GM12891 (cell line): Measurements from ENCODE around the gene NPBWR2.

ENCODE experiments used
- DNase-seq: peaks from one replicate; pipeline ENCODE4 v3.0.0; 2011; ENCODE audit warnings: low spot score; ENCODE audit not compliant: insufficient read length
- FAIRE-seq: peaks from 2 replicates; lab custom pipeline; 2011; peaks lifted over from hg19 to GRCh38; lab: Jason Lieb, UNC
- PAX5 ChIP-seq: IDR thresholded peaks from 2 replicates; pipeline ENCODE4 v1.6.1; 2011; ENCODE audit warnings: low read length, moderate library complexity, mild to moderate bottlenecking; ENCODE audit not compliant: insufficient read depth, severe bottlenecking
- POLR2A ChIP-seq: IDR thresholded peaks from 2 replicates; pipeline ENCODE4 v1.6.1; 2011; ENCODE audit warnings: low read depth, low read length, control low read depth
- POLR2AphosphoS5 ChIP-seq: IDR thresholded peaks from 2 replicates; pipeline ENCODE4 v1.6.1; 2011; ENCODE audit warnings: low read depth, low read length, control low read depth
- POU2F2 ChIP-seq: IDR thresholded peaks from 2 replicates; pipeline ENCODE4 v1.6.1; 2011; ENCODE audit warnings: low read depth, mild to moderate bottlenecking, control low read depth, low read length, moderate library complexity
- SPI1 ChIP-seq: IDR thresholded peaks from 2 replicates; pipeline ENCODE4 v1.6.1; 2011; ENCODE audit warnings: low read depth, low read length, control low read depth
- TAF1 ChIP-seq: IDR thresholded peaks from 2 replicates; pipeline ENCODE4 v1.6.1; 2011; ENCODE audit warnings: low read depth, low read length, control low read depth

The NPBWR2 gene

DNA sequence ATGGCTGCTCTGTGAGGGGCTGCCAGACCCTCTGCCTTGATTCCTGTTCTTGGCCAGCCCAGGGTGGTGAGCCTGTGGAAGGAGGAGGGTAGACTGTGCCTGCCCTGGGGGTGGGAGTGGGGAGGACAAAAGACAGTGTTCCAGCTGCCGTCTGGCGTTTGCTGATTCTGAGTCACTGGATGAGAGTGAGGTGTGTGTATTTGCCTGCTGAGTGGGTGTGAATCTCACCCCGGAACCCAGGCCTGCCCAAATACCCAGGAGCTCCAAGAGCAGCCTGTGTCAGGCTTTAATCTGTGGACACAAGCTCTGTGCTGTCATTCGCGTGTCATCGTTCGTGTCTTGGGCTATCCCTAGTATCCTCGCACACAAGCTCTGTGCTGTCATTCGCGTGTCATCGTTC lies 20.6 kb downstream of the NPBWR2 start:
- FAIRE-seq (no peak), DNase-seq (no peak)
- TF ChIP-seq POLR2AphosphoS5 (no peak), POU2F2 (no peak), POLR2A (no peak), TAF1 (no peak), SPI1 (no peak), PAX5 (no peak)

DNA sequence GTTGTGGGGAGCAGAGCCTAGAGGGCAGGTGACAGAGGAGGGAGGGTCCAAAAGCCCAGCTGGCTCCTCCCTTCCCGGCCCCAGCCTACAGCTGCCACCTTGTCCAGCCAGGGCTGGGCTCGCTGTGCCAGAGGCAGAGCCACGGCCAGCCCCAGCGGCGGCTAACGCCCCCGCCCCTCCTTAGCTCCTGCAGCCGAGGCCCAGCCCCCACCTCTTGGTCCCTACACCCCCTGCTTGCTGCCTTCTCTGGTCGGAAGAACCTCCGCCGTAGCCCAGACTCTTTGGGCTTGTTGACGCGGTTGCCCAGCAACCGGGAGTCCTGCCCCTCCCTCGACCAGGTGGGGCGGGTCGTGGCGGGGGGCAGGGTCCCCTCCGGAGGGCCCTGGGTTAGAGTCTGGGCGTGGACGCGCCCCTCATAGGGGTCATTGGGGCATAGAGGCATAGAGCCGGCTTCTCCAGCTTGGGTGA lies 22.6 kb downstream of the NPBWR2 start:
- no peak for DNase-seq
- no peak for TF ChIP-seq TAF1
- TF ChIP-seq SPI1: no peak
- FAIRE-seq: no peak

DNA sequence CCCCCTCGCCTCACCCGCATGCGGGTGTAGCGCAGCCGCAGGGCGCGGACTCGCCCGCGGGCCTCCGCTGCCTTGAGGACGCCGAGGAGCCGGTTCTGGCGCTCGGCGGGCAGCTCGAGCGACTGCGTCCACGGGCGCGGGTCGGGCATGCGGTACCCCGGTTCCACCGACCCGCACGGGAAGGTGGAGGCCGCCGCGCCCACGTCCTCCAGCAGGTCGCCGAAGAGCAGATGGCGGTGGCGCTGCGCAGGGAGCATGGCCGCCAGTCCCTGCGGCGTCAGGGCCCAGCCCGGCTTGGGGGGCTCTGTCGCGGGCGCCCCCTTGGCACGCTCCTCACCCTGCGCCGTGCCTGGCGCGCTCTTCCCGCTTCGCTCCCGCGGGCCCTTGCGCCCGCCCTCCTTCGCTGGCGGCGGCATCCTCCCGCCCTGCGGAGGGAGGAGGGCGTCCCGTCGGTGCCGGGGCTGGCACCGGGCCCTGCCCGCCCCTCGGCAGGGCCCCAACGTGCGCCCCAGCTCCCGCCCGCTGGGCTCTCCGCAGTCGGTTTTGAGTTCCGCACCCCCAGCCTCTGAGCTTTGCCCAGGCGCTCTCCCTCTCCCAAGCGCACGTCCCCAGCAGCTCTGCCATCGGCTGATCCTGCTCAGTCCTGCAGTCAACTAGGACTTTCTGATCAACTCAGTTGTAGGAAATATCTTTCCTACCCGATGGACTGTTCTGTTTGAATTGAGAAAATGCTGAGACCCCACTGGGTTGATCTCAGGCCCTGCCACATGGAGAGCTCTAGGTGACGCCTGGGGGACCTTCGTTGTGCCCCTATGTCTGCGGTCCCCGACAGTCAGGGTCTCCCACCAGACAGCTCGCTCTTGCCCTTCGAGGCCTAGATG lies 23.3 kb downstream of the NPBWR2 start, which contains the start of gene LKAAEAR1:
TSS of gene LKAAEAR1 (minus strand) at position 595 of the 881 bp plus-strand sequence. CDS start at position 416, 179 bp downstream.
- TF ChIP-seq SPI1 (no peak), POU2F2 (no peak), TAF1 (no peak), POLR2AphosphoS5 (no peak), PAX5 (no peak), POLR2A (no peak)
- peak; percentile 13 for FAIRE-seq
- no peak for DNase-seq

DNA sequence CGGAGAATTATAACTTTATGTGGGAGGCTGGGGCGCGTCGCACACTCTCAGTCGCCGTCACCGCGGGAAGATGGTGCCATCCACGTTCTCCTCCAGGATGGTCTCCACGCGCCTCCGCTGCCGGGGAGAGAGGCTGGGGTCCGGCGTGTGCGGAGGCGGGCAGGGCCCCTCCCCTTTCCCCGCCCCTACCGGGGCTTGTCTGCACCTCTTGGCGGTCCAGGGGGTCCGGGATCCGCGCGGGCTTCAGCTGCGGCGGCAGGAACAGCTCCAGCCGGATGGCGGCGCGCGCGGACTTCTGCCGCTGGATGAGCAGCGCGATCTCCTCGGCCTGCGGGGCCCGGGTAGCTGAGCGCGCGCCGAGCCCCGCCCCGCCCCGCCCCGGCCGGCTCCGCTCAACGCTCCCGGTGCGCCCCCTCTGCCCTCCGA lies 24.0 kb downstream of the NPBWR2 start:
- DNase-seq: no peak
- peak; percentile 54 for FAIRE-seq
- no peak for TF ChIP-seq SPI1
- TF ChIP-seq PAX5: no peak
- TF ChIP-seq POLR2AphosphoS5: no peak
- no peak for TF ChIP-seq TAF1
- TF ChIP-seq POU2F2: no peak
- no peak for TF ChIP-seq POLR2A

DNA sequence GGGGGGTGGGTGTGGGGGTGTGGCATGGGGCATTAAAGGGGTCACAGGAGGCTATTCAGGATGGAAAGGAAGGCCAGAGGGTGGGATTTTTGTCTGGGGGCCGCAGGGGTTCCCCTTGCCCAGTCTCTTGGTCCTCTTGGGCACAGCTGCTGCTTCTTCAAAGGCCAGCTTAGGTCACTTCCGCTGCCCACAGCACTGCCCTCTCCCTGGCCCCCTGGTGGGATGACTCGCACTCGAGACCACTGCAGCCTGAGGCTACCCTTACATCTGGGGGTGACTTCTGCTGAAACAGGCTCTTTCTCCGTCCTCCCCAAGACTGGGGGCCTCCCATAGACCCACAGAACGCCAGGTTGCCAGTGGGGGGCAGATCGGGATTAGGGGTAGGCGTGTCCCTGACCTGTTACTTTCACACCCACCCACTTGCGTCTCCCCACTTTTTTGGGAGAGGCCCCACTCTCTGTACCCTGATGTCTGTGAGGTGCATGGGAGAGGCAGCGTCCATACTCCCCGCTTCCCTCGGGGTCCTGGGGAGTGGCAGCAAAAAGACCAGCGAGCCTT lies 24.5 kb downstream of the NPBWR2 start:
- no peak for TF ChIP-seq POU2F2
- no peak for TF ChIP-seq POLR2AphosphoS5
- no peak for TF ChIP-seq TAF1
- no peak for TF ChIP-seq SPI1
- TF ChIP-seq POLR2A: no peak
- TF ChIP-seq PAX5: no peak
- DNase-seq (no peak), FAIRE-seq (no peak)

DNA sequence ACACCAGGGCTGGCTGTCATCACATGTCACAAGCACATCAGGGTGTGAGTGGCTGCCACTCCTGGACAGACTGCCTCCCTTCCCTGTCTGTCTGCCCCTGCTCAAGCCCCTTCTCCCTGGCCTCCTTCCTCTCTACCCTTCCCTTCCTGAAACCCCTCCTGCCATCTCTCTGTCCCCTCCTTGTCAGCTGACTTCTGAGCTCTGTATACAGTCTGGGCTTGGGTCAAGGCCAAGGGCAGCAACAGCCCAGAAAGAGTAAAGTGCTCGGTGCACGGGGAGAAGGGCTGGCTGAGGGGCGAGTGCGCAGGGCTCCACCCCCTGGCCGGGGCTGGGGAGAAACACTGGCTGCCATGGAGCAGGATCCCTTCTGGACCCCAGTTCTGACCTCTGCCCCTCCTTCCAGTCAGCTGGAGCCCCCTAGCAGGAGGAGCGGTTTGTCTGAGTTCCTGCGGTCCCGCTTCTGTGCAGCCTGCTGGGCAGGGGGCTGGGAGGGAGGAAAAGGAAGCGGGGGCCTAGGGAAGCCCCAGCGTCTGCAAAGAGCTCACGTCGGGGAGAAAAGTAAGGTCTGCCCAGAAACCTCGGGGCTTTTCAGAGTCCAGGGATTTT lies 25.1 kb downstream of the NPBWR2 start:
- FAIRE-seq (peak; percentile 66), DNase-seq (no peak)
- TF ChIP-seq TAF1 (no peak), PAX5 (no peak), SPI1 (no peak), POU2F2 (no peak), POLR2A (no peak), POLR2AphosphoS5 (no peak)

DNA sequence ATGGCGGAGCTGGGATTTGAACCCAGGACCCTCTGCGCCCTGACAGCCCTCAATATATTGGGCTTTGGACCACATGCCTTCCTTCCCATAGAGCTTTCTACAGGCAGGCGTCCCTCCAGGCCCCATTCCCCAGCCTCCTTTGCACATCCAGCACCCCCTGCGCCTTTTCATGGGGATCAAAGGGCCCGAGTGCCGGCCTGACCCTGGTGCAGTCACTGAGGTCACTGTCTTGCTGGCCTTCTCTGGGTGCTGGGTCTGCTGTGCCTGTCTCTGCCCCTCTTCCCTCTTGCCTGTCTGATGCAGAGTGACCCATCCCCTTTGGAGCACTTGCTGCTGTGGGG lies 25.8 kb downstream of the NPBWR2 start:
- FAIRE-seq: no peak
- no peak for DNase-seq
- no peak for TF ChIP-seq PAX5
- no peak for TF ChIP-seq POLR2AphosphoS5
- no peak for TF ChIP-seq POLR2A
- no peak for TF ChIP-seq TAF1
- no peak for TF ChIP-seq SPI1
- no peak for TF ChIP-seq POU2F2

DNA sequence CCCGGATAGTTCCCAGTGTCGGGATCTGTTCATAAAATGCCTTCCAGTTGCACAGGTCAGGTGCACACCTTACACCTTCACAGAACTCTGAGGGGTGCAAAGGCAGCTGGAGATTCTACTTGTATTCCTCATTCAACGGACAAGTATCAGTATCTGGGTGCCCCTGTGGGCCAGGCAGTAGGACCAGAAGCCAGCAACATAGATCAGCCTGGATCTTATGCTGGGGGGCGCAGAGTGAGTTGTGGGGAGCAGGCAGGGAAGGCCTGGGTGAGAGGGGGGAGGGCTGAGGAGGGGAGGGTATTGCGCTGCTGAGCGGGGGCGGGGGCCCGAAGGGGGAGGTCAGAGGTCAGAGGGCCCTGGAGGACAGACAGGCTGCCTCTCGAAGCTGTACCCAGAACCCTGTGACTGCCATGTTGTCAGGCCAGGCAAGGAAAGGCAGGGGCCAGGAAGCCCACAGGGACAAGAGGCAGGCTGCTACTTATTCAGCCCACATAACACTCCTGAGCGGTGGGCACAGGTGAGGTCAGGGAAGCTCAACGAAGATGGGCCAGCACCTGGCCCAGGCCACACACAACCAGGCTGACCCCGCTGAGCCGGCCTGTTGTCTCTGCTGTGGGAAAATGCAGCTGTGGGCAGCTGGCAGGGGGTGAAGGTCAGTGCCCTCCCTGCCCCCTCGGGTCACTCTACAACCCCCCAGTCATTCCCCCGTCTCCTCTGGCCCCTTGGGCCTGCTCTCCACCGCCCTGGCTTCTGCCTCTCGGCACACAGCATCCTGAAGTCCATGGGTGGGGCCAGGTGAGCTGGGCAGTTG lies 26.3 kb downstream of the NPBWR2 start:
- FAIRE-seq: no peak
- no peak for TF ChIP-seq PAX5
- TF ChIP-seq SPI1: no peak
- TF ChIP-seq POLR2A: no peak
- TF ChIP-seq POU2F2: no peak
- DNase-seq: no peak
